Lower leg skin (tissue), 3 donors: ENCODE measurements around the gene FUNDC2.

Experiments
- POLR2A ChIP-seq, 2 donors: fragments of 450-650 bp; IDR thresholded peaks; one replicate each; pipeline ENCODE4 v1.6.1; 2016 to 2017; ENCODE audit warnings: antibody characterized with exemption in 2 of 2, mild to moderate bottlenecking in 1 of 2, moderate library complexity in 1 of 2
- TF ChIP-seq, protein P1 (sequence below), 3 donors: fragments of 450-650 bp; IDR thresholded peaks; one replicate each; pipeline ENCODE4 v1.5.1; 2016; ENCODE audit warnings: antibody characterized with exemption in 3 of 3, mild to moderate bottlenecking in 3 of 3, moderate library complexity in 2 of 3

DNA sequence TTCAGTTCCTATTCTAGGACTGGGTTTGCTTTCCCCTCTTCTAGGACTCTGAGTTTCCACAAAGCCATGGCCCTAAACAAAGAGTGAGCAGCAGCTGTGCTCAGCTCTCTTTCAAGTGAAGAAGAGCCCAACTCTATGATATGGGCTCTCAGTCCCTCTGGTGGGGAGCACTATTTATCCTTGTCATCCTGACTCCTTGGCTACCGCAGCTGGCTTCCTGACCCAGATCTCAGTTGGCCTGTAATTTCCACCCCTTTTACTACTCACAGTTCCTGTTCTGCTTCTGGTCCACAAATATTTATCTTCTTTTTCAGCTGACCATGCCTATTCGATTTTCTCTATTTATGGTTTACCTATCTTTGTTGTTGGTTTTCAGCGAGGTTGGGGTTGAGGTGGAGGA is 37.9 kb upstream of the FUNDC2 start:
- no peak for TF ChIP-seq POLR2A (IDR thresholded peaks at IDR 0.05)
- TF ChIP-seq, protein P1, sequence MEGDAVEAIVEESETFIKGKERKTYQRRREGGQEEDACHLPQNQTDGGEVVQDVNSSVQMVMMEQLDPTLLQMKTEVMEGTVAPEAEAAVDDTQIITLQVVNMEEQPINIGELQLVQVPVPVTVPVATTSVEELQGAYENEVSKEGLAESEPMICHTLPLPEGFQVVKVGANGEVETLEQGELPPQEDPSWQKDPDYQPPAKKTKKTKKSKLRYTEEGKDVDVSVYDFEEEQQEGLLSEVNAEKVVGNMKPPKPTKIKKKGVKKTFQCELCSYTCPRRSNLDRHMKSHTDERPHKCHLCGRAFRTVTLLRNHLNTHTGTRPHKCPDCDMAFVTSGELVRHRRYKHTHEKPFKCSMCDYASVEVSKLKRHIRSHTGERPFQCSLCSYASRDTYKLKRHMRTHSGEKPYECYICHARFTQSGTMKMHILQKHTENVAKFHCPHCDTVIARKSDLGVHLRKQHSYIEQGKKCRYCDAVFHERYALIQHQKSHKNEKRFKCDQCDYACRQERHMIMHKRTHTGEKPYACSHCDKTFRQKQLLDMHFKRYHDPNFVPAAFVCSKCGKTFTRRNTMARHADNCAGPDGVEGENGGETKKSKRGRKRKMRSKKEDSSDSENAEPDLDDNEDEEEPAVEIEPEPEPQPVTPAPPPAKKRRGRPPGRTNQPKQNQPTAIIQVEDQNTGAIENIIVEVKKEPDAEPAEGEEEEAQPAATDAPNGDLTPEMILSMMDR (IDR thresholded peaks at IDR 0.05), result no peak
